IPS DF 6.9 (cell line): ENCODE data around the gene CYSLTR1.

Experiments used
- DNase-seq: peaks from one replicate; pipeline ENCODE4 v3.0.0-alpha.2; 2013; ENCODE audit warnings: low read depth, low spot score
- H3K27ac ChIP-seq: one replicate; pipeline ENCODE4 v1.5.1; 2013; ENCODE audit warnings: low read length, control low read depth
- H3K27me3 ChIP-seq: 2 replicates; pipeline ENCODE4 v1.6.1; 2013; ENCODE audit warnings: mild to moderate bottlenecking, low read length; ENCODE audit not compliant: control insufficient read depth, insufficient read depth
- H3K36me3 ChIP-seq: 2 replicates; pipeline ENCODE4 v1.6.1; 2013; ENCODE audit warnings: low read length; ENCODE audit not compliant: control insufficient read depth, insufficient read depth
- H3K4me1 ChIP-seq: 2 replicates; pipeline ENCODE4 v1.6.1; 2013; ENCODE audit warnings: low read length; ENCODE audit not compliant: control insufficient read depth, insufficient read depth
- H3K4me3 ChIP-seq: 2 replicates; pipeline ENCODE4 v1.5.1; 2013; ENCODE audit warnings: mild to moderate bottlenecking, low read length
- H3K9me3 ChIP-seq: 2 replicates; pipeline ENCODE4 v1.6.1; 2013; ENCODE audit warnings: low read length, inconsistent platforms; ENCODE audit not compliant: control insufficient read depth, insufficient read depth
- WGBS: extraction: QIAGEN DNeasy Blood & Tissue Kit; methylation state at CpG from one replicate; pipeline ENCODE4 v1.1.7; 2013; ENCODE audit warnings: mixed read lengths, missing lambda C conversion rate; ENCODE audit not compliant: insufficient read length, insufficient coverage; 5-methylcytosine and 5-hydroxymethylcytosine counted together

The CYSLTR1 gene

DNA sequence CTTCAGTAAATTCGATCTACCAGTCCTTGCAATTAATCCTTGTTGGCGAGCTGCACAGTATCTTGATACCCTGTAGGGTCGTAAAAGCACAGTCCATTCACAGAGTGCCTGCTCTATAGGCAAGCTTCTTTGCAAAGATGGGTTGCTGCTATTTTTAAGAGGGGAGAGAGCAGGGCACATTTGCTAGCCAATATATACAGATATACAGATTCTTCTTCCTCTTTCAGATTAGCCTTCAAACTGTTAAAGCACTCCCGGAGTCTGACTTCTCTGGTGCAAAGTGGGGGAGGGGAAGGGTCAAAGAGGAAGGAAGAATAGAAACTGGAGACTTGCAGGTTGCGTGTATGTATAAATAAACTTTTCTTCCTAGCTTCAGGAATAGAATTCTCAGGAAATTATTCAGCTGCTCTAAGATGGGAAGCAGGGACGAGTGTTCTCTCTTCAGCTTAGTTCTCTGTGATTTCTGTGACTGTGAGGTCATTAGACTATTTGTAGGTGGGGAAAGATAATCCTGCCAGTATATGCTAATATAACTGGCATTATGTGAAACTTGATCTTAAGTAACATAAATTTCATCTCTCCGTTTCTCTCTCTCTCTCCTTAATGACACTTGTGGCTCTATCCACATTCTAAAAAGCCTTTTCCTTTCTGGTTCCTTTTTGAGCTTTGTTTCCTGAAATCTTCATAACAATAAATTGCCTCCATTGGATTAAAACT lies at the start of gene CYSLTR1:
Gene CYSLTR1, minus strand, starts transcription at position 242 of the 717 bp plus-strand sequence. CDS start 53,865 bp downstream, outside the sequence.
- no peak within 1 kb of the TSS for H3K4me3 ChIP-seq
- no CpG with 5 or more reads among the region's 7 CpGs for WGBS
- no peaks in the 10 kb centered on the region for H3K4me1 ChIP-seq
- H3K9me3 ChIP-seq: no peaks in the 10 kb centered on the region
- DNase-seq: no peak
- no peak within 1 kb of the TSS for H3K27ac ChIP-seq
- no peaks in the 10 kb centered on the region for H3K27me3 ChIP-seq
- H3K36me3 ChIP-seq: no peaks in the 10 kb centered on the region

DNA sequence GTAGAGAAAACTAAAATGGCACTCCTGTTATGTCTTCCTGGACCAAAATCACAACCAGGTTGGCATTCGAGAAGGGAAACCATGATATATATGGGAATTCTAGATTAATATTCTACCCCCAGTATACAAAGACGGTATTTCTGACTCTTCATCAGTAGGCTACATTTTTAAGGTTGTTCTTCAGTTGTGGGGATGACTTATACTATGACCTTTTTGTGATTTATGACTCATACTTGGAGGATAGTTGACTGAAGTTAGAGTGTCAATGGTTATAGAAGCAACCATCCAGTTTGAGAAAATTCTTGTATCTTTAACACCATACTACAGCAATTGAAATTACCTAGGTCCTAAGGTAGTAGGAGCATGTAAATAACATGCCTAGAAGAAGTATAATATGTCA lies 49.8 kb upstream of the CYSLTR1 start:
- WGBS: no CpG with 5 or more reads among the region's 2 CpGs
- Histone ChIP-seq H3K4me1 (no peaks in the 10 kb centered on the region), H3K9me3 (no peaks in the 10 kb centered on the region), H3K4me3 (no peak overlapping the region), H3K27ac (no peak overlapping the region), H3K36me3 (no peaks in the 10 kb centered on the region), H3K27me3 (no peaks in the 10 kb centered on the region)
- DNase-seq: no peak

DNA sequence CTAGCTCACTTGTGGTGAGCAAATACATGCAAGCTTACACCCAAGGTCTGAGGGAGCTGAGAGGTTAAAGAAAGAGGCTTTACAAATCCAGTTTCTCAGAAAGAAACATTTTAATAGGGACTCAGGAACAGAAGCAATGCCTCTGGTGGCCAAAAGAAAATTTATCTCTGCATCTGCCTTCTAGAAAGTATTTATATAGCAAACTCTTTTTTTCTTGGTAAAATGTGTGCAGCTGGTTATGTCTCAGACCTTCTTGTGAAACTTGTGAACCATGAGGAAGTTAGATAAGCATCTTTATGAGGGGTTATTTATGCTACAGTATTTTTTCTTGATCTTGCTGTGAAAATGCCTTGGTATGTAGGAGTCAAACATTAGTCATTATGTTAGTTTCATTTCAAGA lies 48.5 kb upstream of the CYSLTR1 start:
- Histone ChIP-seq H3K36me3 (no peaks in the 10 kb centered on the region), H3K9me3 (no peaks in the 10 kb centered on the region), H3K4me3 (no peak overlapping the region), H3K27me3 (no peaks in the 10 kb centered on the region), H3K27ac (no peak overlapping the region), H3K4me1 (no peaks in the 10 kb centered on the region)
- no peak for DNase-seq

GRCh38 chrX:78366576-78366975 lies 39.2 kb upstream of the CYSLTR1 start:
- Histone ChIP-seq H3K27ac (no peak overlapping the region), H3K4me3 (no peak overlapping the region), H3K9me3 (no peaks in the 10 kb centered on the region), H3K36me3 (no peaks in the 10 kb centered on the region), H3K27me3 (no peaks in the 10 kb centered on the region), H3K4me1 (no peaks in the 10 kb centered on the region)
- DNase-seq: no peak
- no CpG with 5 or more reads among the region's 1 CpG for WGBS

DNA sequence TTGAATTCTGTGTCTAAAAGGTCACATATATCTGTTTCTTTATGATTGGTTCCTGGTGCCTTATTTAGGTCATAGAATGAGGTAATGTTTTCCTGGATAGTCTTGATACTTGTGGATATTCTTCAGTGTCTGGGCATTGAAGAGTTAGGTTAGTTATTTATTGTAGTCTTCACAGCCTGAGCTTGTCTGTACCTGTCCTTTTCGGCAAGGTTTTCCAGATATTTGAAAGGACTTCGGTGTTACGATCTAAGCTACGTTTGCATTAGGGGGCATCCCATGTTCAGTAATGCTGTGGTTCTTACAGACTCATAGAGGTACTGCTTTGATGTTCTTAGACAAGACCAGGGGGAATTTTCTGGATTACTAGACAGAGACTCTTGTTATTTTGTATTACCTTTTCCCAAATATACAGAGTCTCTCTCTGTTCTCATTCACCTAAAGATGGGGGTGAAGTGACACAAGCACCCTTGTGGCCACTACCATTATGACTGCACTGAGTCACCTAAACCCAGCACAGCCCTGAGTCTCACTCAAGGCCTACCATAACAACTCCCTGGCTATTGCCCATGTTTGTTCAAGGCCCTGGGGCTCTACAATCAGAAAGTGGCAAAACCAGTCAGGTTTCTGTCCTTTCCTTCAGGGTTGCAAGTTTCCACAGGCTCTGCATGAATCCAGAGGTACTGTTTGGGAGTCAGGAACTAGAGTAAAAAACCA lies 30.1 kb upstream of the CYSLTR1 start:
- no peak for DNase-seq
- Histone ChIP-seq H3K4me3 (no peak overlapping the region), H3K27ac (no peak overlapping the region), H3K27me3 (no peaks in the 10 kb centered on the region), H3K9me3 (no peaks in the 10 kb centered on the region), H3K36me3 (no peaks in the 10 kb centered on the region), H3K4me1 (no peaks in the 10 kb centered on the region)
- WGBS: no CpG with 5 or more reads among the region's 4 CpGs

- no peak overlapping the region for H3K27ac ChIP-seq
- no peak overlapping the region for H3K4me3 ChIP-seq
- H3K27me3 ChIP-seq: no peaks in the 10 kb centered on the region
- H3K9me3 ChIP-seq: no peaks in the 10 kb centered on the region
- H3K4me1 ChIP-seq: no peaks in the 10 kb centered on the region
- no peak for DNase-seq
- H3K36me3 ChIP-seq: no peaks in the 10 kb centered on the region
These were observed 6.1 kb upstream of the CYSLTR1 start for GRCh38 chrX:78333521-78333920.

- no peak overlapping the region for H3K27ac ChIP-seq
- no CpG with 5 or more reads among the region's 1 CpG for WGBS
- no peaks in the 10 kb centered on the region for H3K4me1 ChIP-seq
- no peaks in the 10 kb centered on the region for H3K9me3 ChIP-seq
- no peaks in the 10 kb centered on the region for H3K27me3 ChIP-seq
- DNase-seq: no peak
- no peak overlapping the region for H3K4me3 ChIP-seq
- H3K36me3 ChIP-seq: no peaks in the 10 kb centered on the region
These were observed 4.3 kb upstream of the CYSLTR1 start for GRCh38 chrX:78331708-78332107.

GRCh38 chrX:78330540-78330939 lies 3.1 kb upstream of the CYSLTR1 start:
- WGBS: no CpG with 5 or more reads among the region's 1 CpG

GRCh38 chrX:78330068-78330467 lies 2.7 kb upstream of the CYSLTR1 start:
- no peaks in the 10 kb centered on the region for H3K4me1 ChIP-seq
- H3K9me3 ChIP-seq: no peaks in the 10 kb centered on the region
- H3K27ac ChIP-seq: no peak overlapping the region
- no peaks in the 10 kb centered on the region for H3K27me3 ChIP-seq
- H3K4me3 ChIP-seq: no peak overlapping the region
- no CpG with 5 or more reads among the region's 2 CpGs for WGBS
- no peaks in the 10 kb centered on the region for H3K36me3 ChIP-seq
- DNase-seq: no peak

More at GRCh38 chrX:78330540-78330939, 3.1 kb upstream of the CYSLTR1 start:
- H3K4me1 ChIP-seq: no peaks in the 10 kb centered on the region
- no peaks in the 10 kb centered on the region for H3K9me3 ChIP-seq
- H3K4me3 ChIP-seq: no peak overlapping the region
- H3K27ac ChIP-seq: no peak overlapping the region
- no peak for DNase-seq
- H3K36me3 ChIP-seq: no peaks in the 10 kb centered on the region
- H3K27me3 ChIP-seq: no peaks in the 10 kb centered on the region

GRCh38 chrX:78329486-78329885 lies 2.1 kb upstream of the CYSLTR1 start:
- Histone ChIP-seq H3K9me3 (no peaks in the 10 kb centered on the region), H3K4me1 (no peaks in the 10 kb centered on the region), H3K36me3 (no peaks in the 10 kb centered on the region), H3K4me3 (no peak overlapping the region), H3K27ac (no peak overlapping the region), H3K27me3 (no peaks in the 10 kb centered on the region)
- WGBS: no CpG with 5 or more reads among the region's 4 CpGs
- no peak for DNase-seq

GRCh38 chrX:78326401-78326800 lies 1.0 kb downstream of the CYSLTR1 start:
- H3K36me3 ChIP-seq: no peaks in the 10 kb centered on the region
- H3K27ac ChIP-seq: no peak overlapping the region
- no peaks in the 10 kb centered on the region for H3K4me1 ChIP-seq
- no peak for DNase-seq
- no peak overlapping the region for H3K4me3 ChIP-seq
- WGBS: no CpG with 5 or more reads among the region's 2 CpGs
- no peaks in the 10 kb centered on the region for H3K27me3 ChIP-seq
- H3K9me3 ChIP-seq: no peaks in the 10 kb centered on the region
